ENCODE results near the gene SRRM1. TPM values are rescaled to one million over a fixed set of nuclear protein-coding genes. Genes with fewer than 3 reads are reported as not detected.
"Not testable (repeated sequence)": the region's sequence is repeated elsewhere in the genome, so short reads cannot be mapped to it uniquely, and the experiment has no call there.

Gene SRRM1
- total and polyA plus RNA-seq, 7 experiments from 2014 or later, result 173 to 342 (median 246) TPM

DNA sequence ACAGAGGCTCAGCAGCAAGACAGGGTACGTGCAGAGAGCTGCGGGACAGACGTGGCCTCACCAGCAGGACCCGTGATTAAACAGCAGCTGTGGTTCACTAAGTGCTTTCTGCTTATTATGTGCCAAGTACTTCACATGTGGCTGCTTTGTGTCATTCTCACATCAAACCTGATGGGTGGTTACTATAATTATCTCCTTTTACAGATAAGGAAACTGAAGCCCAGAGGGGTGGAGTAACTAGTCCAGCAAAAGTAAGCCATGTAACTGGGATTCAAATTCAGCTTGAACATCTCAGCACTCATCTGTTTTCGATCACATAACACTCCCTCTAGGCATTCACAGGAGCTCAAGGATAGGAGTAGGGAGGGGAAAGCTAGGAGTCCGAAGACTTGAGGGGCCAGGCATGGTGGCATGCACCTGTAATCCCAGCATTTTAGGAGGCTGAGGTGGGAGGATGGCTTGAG is 51.3 kb downstream of the SRRM1 start:
- ATAC-seq (peak; percentile 54), DNase-seq (no peak)
- no peaks in the 10 kb centered on the region for H3K4me1 ChIP-seq (ENCODE audit: control insufficient read depth in 2 of 2, insufficient read depth in 2 of 2, low read length in 2 of 2)
- ChIA-PET POLR2A (no interaction called here), CTCF (no interaction called here)
- no peaks in the 10 kb centered on the region for H3K27me3 ChIP-seq (ENCODE audit: control insufficient read depth in 2 of 2, insufficient read depth in 2 of 2, low read length in 2 of 2)
- H3K36me3 Mint-ChIP-seq, result no peaks in the 10 kb centered on the region
- H3K27ac ChIP-seq (ENCODE audit: low read depth, low read length), result no peak overlapping the region
- no peak overlapping the region for H3K4me3 ChIP-seq (ENCODE audit: low read length)
- intact Hi-C loops (cut with micrococcal nuclease), result no loop called here
- H3K27ac Mint-ChIP-seq, result peak overlapping the region in 1 of 9 donors; percentile 19
- peak overlapping the region in 1 of 10 donors; percentile 51 for H3K4me3 Mint-ChIP-seq
- no peaks in the 10 kb centered on the region for H3K9me3 ChIP-seq (ENCODE audit: control insufficient read depth in 2 of 3, low read length in 3 of 3)
- no peaks in the 10 kb centered on the region for H3K36me3 ChIP-seq (ENCODE audit: control insufficient read depth in 2 of 3, insufficient read depth in 3 of 3, low read length in 3 of 3)
- no peaks in the 10 kb centered on the region for H3K9me3 Mint-ChIP-seq
- H3K4me1 Mint-ChIP-seq, result peaks cover 0 to 24% (median 0%) of the 10 kb centered on the region in 7 donors
- H3K27me3 Mint-ChIP-seq, result peaks cover 0 to 4% (median 0%) of the 10 kb centered on the region in 5 donors

GRCh38 chr1:24695202-24695974 is 52.3 kb downstream of the SRRM1 start:
- Histone ChIP-seq H3K27me3 (ENCODE audit: control insufficient read depth in 2 of 2, insufficient read depth in 2 of 2, low read length in 2 of 2) (no peaks in the 10 kb centered on the region), H3K27ac (ENCODE audit: low read depth, low read length) (no peak overlapping the region), H3K36me3 (ENCODE audit: control insufficient read depth in 2 of 3, insufficient read depth in 3 of 3, low read length in 3 of 3) (no peaks in the 10 kb centered on the region), H3K9me3 (ENCODE audit: control insufficient read depth in 2 of 3, low read length in 3 of 3) (no peaks in the 10 kb centered on the region), H3K4me1 (ENCODE audit: control insufficient read depth in 2 of 2, insufficient read depth in 2 of 2, low read length in 2 of 2) (no peaks in the 10 kb centered on the region), H3K4me3 (ENCODE audit: low read length) (no peak overlapping the region)
- ATAC-seq (no peak), DNase-seq (no peak)
- intact Hi-C loops (cut with micrococcal nuclease), result no loop called here
- no peak overlapping the region for H3K4me3 Mint-ChIP-seq
- no peaks in the 10 kb centered on the region for H3K9me3 Mint-ChIP-seq
- H3K27me3 Mint-ChIP-seq, result peaks cover 0 to 4% (median 0%) of the 10 kb centered on the region in 5 donors
- CTCF ChIA-PET, result interaction anchor here (0.5 to 0.9 kb wide), 2 partner anchors 8 to 12 kb away, joined by 7 read pairs; no protein-coding TSS in a partner anchor
- H3K27ac Mint-ChIP-seq, result peak overlapping the region in 2 of 9 donors; percentile 18 to 70
- POLR2A ChIA-PET, result no interaction called here
- peaks cover 0 to 24% (median 0%) of the 10 kb centered on the region in 7 donors for H3K4me1 Mint-ChIP-seq
- H3K36me3 Mint-ChIP-seq, result no peaks in the 10 kb centered on the region

DNA sequence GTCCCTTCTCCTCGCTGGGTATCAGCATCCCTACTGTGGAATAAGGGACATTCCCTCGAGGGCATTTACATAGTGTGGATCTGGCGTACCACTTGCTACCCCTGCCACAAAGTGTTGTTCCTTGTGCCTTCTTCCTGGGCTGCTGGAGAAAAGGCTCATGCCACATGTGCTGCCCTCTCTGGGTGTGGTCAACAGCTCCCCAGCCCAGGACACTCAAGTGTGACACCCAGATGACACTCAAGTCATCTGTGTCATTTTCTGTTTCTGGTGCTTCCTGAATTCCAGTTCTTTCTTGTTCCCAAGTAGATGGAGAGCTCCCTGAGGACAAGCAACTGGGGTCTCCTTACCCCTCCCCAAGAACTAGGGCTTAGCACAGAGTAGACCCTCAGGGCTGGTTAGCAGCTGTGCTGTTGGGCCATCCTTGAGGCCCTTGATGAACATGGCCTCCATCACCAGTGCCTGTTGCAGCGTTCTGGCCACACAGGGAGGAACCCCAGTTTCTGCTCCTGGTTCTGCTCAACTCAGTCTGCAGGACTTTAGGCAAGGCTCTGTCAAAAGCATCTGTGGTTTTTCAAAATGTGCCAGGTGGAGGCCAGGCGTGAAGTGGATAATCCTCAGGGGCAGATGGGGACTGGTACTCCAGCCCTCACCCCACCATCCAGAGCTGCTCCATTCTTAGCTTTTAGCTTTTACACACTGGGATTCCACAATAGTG is 53.1 kb downstream of the SRRM1 start:
- H3K9me3 Mint-ChIP-seq, result no peaks in the 10 kb centered on the region
- no peaks in the 10 kb centered on the region for H3K9me3 ChIP-seq (ENCODE audit: control insufficient read depth in 2 of 3, low read length in 3 of 3)
- H3K4me3 ChIP-seq (ENCODE audit: low read length), result no peak overlapping the region
- POLR2A ChIA-PET, result no interaction called here
- no peak overlapping the region for H3K27ac ChIP-seq (ENCODE audit: low read depth, low read length)
- intact Hi-C loops (cut with micrococcal nuclease), result no loop called here
- H3K27me3 Mint-ChIP-seq, result peaks cover 0 to 4% (median 0%) of the 10 kb centered on the region in 5 donors
- H3K27ac Mint-ChIP-seq, result peak overlapping the region in 1 of 9 donors; percentile 42
- no peaks in the 10 kb centered on the region for H3K36me3 ChIP-seq (ENCODE audit: control insufficient read depth in 2 of 3, insufficient read depth in 3 of 3, low read length in 3 of 3)
- peaks cover 0 to 24% (median 0%) of the 10 kb centered on the region in 7 donors for H3K4me1 Mint-ChIP-seq
- ATAC-seq (no peak), DNase-seq (no peak)
- H3K4me3 Mint-ChIP-seq, result no peak overlapping the region
- H3K27me3 ChIP-seq (ENCODE audit: control insufficient read depth in 2 of 2, insufficient read depth in 2 of 2, low read length in 2 of 2), result no peaks in the 10 kb centered on the region
- CTCF ChIA-PET, result interaction anchor here (2.6 kb wide), 1 partner anchor 8 kb away, joined by 19 read pairs; no protein-coding TSS in a partner anchor
- no peaks in the 10 kb centered on the region for H3K4me1 ChIP-seq (ENCODE audit: control insufficient read depth in 2 of 2, insufficient read depth in 2 of 2, low read length in 2 of 2)
- H3K36me3 Mint-ChIP-seq, result no peaks in the 10 kb centered on the region

GRCh38 chr1:24696756-24697330 is 53.7 kb downstream of the SRRM1 start:
- Histone ChIP-seq H3K4me3 (ENCODE audit: low read length) (no peak overlapping the region), H3K36me3 (ENCODE audit: control insufficient read depth in 2 of 3, insufficient read depth in 3 of 3, low read length in 3 of 3) (no peaks in the 10 kb centered on the region), H3K27me3 (ENCODE audit: control insufficient read depth in 2 of 2, insufficient read depth in 2 of 2, low read length in 2 of 2) (no peaks in the 10 kb centered on the region), H3K4me1 (ENCODE audit: control insufficient read depth in 2 of 2, insufficient read depth in 2 of 2, low read length in 2 of 2) (no peaks in the 10 kb centered on the region), H3K27ac (ENCODE audit: low read depth, low read length) (no peak overlapping the region), H3K9me3 (ENCODE audit: control insufficient read depth in 2 of 3, low read length in 3 of 3) (no peaks in the 10 kb centered on the region)
- intact Hi-C loops (cut with micrococcal nuclease), result no loop called here
- Mint-ChIP-seq H3K27ac (peak overlapping the region in 1 of 9 donors; percentile 16), H3K36me3 (no peaks in the 10 kb centered on the region), H3K27me3 (peaks cover 0 to 4% (median 0%) of the 10 kb centered on the region in 5 donors), H3K9me3 (no peaks in the 10 kb centered on the region), H3K4me3 (peak overlapping the region in 2 of 10 donors; percentile 3 to 12), H3K4me1 (peaks cover 0 to 24% (median 0%) of the 10 kb centered on the region in 7 donors)
- POLR2A ChIA-PET, result interaction anchor here (1.2 kb wide), 1 partner anchor 8 kb away, joined by 3 read pairs; no protein-coding TSS in a partner anchor
- ATAC-seq, result no peak
- DNase-seq, result no peak
- CTCF ChIA-PET, result interaction anchor here (2.6 kb wide), 1 partner anchor 9 kb away, joined by 19 read pairs; no protein-coding TSS in a partner anchor

GRCh38 chr1:24697453-24698001 is 54.4 kb downstream of the SRRM1 start:
- H3K4me3 ChIP-seq (ENCODE audit: low read length); ATAC-seq; H3K27ac ChIP-seq (ENCODE audit: low read depth, low read length); H3K27me3 Mint-ChIP-seq; DNase-seq; H3K9me3 ChIP-seq (ENCODE audit: control insufficient read depth in 2 of 3, low read length in 3 of 3); H3K9me3 Mint-ChIP-seq; H3K4me1 ChIP-seq (ENCODE audit: control insufficient read depth in 2 of 2, insufficient read depth in 2 of 2, low read length in 2 of 2); H3K27ac Mint-ChIP-seq; H3K36me3 ChIP-seq (ENCODE audit: control insufficient read depth in 2 of 3, insufficient read depth in 3 of 3, low read length in 3 of 3); intact Hi-C loops (cut with micrococcal nuclease); H3K27me3 ChIP-seq (ENCODE audit: control insufficient read depth in 2 of 2, insufficient read depth in 2 of 2, low read length in 2 of 2); H3K36me3 Mint-ChIP-seq: not testable (repeated sequence)
- CTCF ChIA-PET, result interaction anchor here (2.6 kb wide), 1 partner anchor 9 kb away, joined by 19 read pairs; no protein-coding TSS in a partner anchor
- Mint-ChIP-seq H3K4me3 (peak overlapping the region in 1 of 10 donors; percentile 12), H3K4me1 (peaks cover 0 to 24% (median 0%) of the 10 kb centered on the region in 7 donors)
- POLR2A ChIA-PET, result interaction anchor here (0.6 to 1.2 kb wide), 2 partner anchors 9 to 14 kb away, joined by 3 to 4 read pairs; no protein-coding TSS in a partner anchor

GRCh38 chr1:24698326-24698725 is 55.2 kb downstream of the SRRM1 start:
- H3K4me3 Mint-ChIP-seq; H3K9me3 ChIP-seq (ENCODE audit: control insufficient read depth in 2 of 3, low read length in 3 of 3); H3K36me3 ChIP-seq (ENCODE audit: control insufficient read depth in 2 of 3, insufficient read depth in 3 of 3, low read length in 3 of 3); POLR2A ChIA-PET; H3K36me3 Mint-ChIP-seq; H3K4me3 ChIP-seq (ENCODE audit: low read length); H3K27me3 ChIP-seq (ENCODE audit: control insufficient read depth in 2 of 2, insufficient read depth in 2 of 2, low read length in 2 of 2); H3K27ac ChIP-seq (ENCODE audit: low read depth, low read length); ATAC-seq; H3K27me3 Mint-ChIP-seq; intact Hi-C loops (cut with micrococcal nuclease); DNase-seq; H3K27ac Mint-ChIP-seq; H3K4me1 ChIP-seq (ENCODE audit: control insufficient read depth in 2 of 2, insufficient read depth in 2 of 2, low read length in 2 of 2); H3K9me3 Mint-ChIP-seq: not testable (repeated sequence)
- CTCF ChIA-PET, result interaction anchor here (0.6 to 2.6 kb wide), 2 partner anchors 10 to 509 kb away, joined by 3 to 19 read pairs; no protein-coding TSS in a partner anchor
- peaks cover 0 to 24% (median 0%) of the 10 kb centered on the region in 7 donors for H3K4me1 Mint-ChIP-seq
